GM23338 (cell line): ENCODE measurements around the gene APBB1IP. TPM values are rescaled to one million over a fixed set of nuclear protein-coding genes. Genes with fewer than 3 reads are reported as not detected.

Source experiments
- ATAC-seq: fragments of 200-7000 bp; cut with Tn5 transposase; 3 replicates; pipeline ENCODE4 v1.9.1; 2020
- DNase-seq: peaks from one replicate; pipeline ENCODE4 v3.0.0-alpha.2; 2015; ENCODE audit warnings: low spot score
- H2AFZ ChIP-seq: fragments of 200-600 bp; sonication (generic); 2 replicates; pipeline ENCODE4 v1.8.0; 2016; ENCODE audit warnings: antibody characterized with exemption, mild to moderate bottlenecking, moderate library complexity
- H3F3A ChIP-seq: fragments of 200-600 bp; sonication (generic); replicated peaks from 2 replicates; pipeline ENCODE4 v1.8.0; 2017; ENCODE audit warnings: antibody characterized with exemption, mixed run types, low read depth
- H3K27ac ChIP-seq: fragments of 200-600 bp; sonication (generic); 2 replicates; pipeline ENCODE4 v1.6.1; 2016; ENCODE audit warnings: low read depth
- H3K27me3 ChIP-seq: fragments of 200-600 bp; sonication (generic); 2 replicates; pipeline ENCODE4 v1.8.0; 2016; ENCODE audit warnings: mild to moderate bottlenecking, mixed run types, moderate library complexity; ENCODE audit not compliant: insufficient read depth
- H3K36me3 ChIP-seq: fragments of 200-600 bp; sonication (generic); 2 replicates; pipeline ENCODE4 v1.8.0; 2016; ENCODE audit warnings: mild to moderate bottlenecking; ENCODE audit not compliant: insufficient read depth
- H3K4me1 ChIP-seq: fragments of 200-600 bp; sonication (generic); 2 replicates; pipeline ENCODE4 v1.8.0; 2016; ENCODE audit warnings: mild to moderate bottlenecking, moderate library complexity; ENCODE audit not compliant: insufficient read depth
- H3K4me2 ChIP-seq: fragments of 200-600 bp; sonication (generic); 2 replicates; pipeline ENCODE4 v1.7.1; 2017; ENCODE audit warnings: mixed run types
- H3K4me3 ChIP-seq: fragments of 200-600 bp; sonication (generic); 2 replicates; pipeline ENCODE4 v1.6.1; 2016; ENCODE audit warnings: mixed run types
- H3K79me2 ChIP-seq: fragments of 200-600 bp; sonication (generic); replicated peaks from 2 replicates; pipeline ENCODE4 v1.8.0; 2017; ENCODE audit warnings: mild to moderate bottlenecking; ENCODE audit not compliant: insufficient read depth
- H3K9me2 ChIP-seq: fragments of 200-600 bp; sonication (generic); 2 replicates; pipeline ENCODE4 v1.8.0; 2017; ENCODE audit not compliant: insufficient read depth
- H4K20me1 ChIP-seq: fragments of 200-600 bp; sonication (generic); replicated peaks from 2 replicates; pipeline ENCODE4 v1.8.0; 2017; ENCODE audit warnings: mild to moderate bottlenecking; ENCODE audit not compliant: insufficient read depth
- H3K27ac Mint-ChIP-seq: 2 replicates; pipeline ENCODE4 v1.8.0; 2020; ENCODE audit warnings: inconsistent platforms, mild to moderate bottlenecking, moderate library complexity, mixed read lengths
- H3K27me3 Mint-ChIP-seq: 3 replicates; pipeline ENCODE4 v1.8.0; 2022; ENCODE audit warnings: low read depth, mild to moderate bottlenecking, moderate library complexity, mixed read lengths, inconsistent platforms; ENCODE audit not compliant: insufficient read depth, poor library complexity
- H3K36me3 Mint-ChIP-seq: 3 replicates; pipeline ENCODE4 v1.8.0; 2021; ENCODE audit warnings: low read depth, mild to moderate bottlenecking, inconsistent platforms, moderate library complexity, mixed read lengths
- H3K4me1 Mint-ChIP-seq: 3 replicates; pipeline ENCODE4 v1.8.0; 2020; ENCODE audit warnings: mild to moderate bottlenecking, inconsistent platforms, mixed read lengths
- H3K4me3 Mint-ChIP-seq: 3 replicates; pipeline ENCODE4 v1.8.0; 2021; ENCODE audit warnings: moderate library complexity, mild to moderate bottlenecking, inconsistent platforms, mixed read lengths
- H3K9me3 Mint-ChIP-seq: 3 replicates; pipeline ENCODE4 v1.8.0; 2020; ENCODE audit warnings: moderate library complexity, mild to moderate bottlenecking, inconsistent platforms, mixed read lengths
- CREB1 ChIP-seq: fragments of 250-450 bp; sonication (Bioruptor Pico); IDR thresholded peaks from 2 replicates; pipeline ENCODE4 v1.5.0; 2020; ENCODE audit warnings: low read depth, mild to moderate bottlenecking, moderate library complexity
- CTCF ChIP-seq, 2 experiments: fragments of 200-600 bp in 1 of 2; sonication (generic) in 1 of 2; conservative IDR thresholded peaks; 2 replicates each; pipeline versions ENCODE4 v1.5.1 to v1.6.1; 2016 to 2017; ENCODE audit warnings: antibody characterized with exemption in 2 of 2, low read depth in 2 of 2, mild to moderate bottlenecking in 2 of 2, moderate library complexity in 1 of 2
- ETS1 ChIP-seq: IDR thresholded peaks from 2 replicates; pipeline ENCODE4 v1.6.1; 2016; ENCODE audit warnings: antibody characterized with exemption
- EZH2 ChIP-seq: fragments of 200-600 bp; sonication (generic); IDR thresholded peaks from one replicate; pipeline ENCODE4 v1.8.0; 2017; ENCODE audit warnings: antibody characterized with exemption, mild to moderate bottlenecking, low read depth; ENCODE audit not compliant: unreplicated experiment
- EZH2phosphoT487 ChIP-seq: fragments of 200-600 bp; sonication (generic); IDR thresholded peaks from one replicate; pipeline ENCODE4 v1.8.1; 2018; ENCODE audit warnings: antibody characterized with exemption; ENCODE audit not compliant: unreplicated experiment
- JUNB ChIP-seq: IDR thresholded peaks from one replicate; pipeline ENCODE4 v1.6.1; 2016; ENCODE audit warnings: antibody characterized with exemption; ENCODE audit not compliant: unreplicated experiment
- NANOG ChIP-seq: IDR thresholded peaks from 2 replicates; pipeline ENCODE4 v1.6.1; 2016; ENCODE audit warnings: antibody characterized with exemption, borderline replicate concordance
- POLR2AphosphoS5 ChIP-seq: IDR thresholded peaks from 2 replicates; pipeline ENCODE4 v1.6.1; 2016; ENCODE audit warnings: antibody characterized with exemption, low read depth
- REST ChIP-seq: IDR thresholded peaks from one replicate; pipeline ENCODE4 v1.6.1; 2018; ENCODE audit warnings: antibody characterized with exemption; ENCODE audit not compliant: unreplicated experiment
- STAT1 ChIP-seq: IDR thresholded peaks from one replicate; pipeline ENCODE4 v1.6.1; 2016; ENCODE audit warnings: antibody characterized with exemption; ENCODE audit not compliant: unreplicated experiment
- ZNF114 ChIP-seq: fragments of 250-450 bp; sonication (Bioruptor Pico); IDR thresholded peaks from 2 replicates; pipeline ENCODE4 v1.5.0; 2020; ENCODE audit warnings: mild to moderate bottlenecking, moderate library complexity
- ZNF331 ChIP-seq: fragments of 250-450 bp; sonication (Bioruptor Pico); IDR thresholded peaks from 2 replicates; pipeline ENCODE4 v1.5.0; 2020; ENCODE audit warnings: low read depth, mild to moderate bottlenecking, moderate library complexity
- ZNF462 ChIP-seq: fragments of 250-450 bp; sonication (Bioruptor Pico); IDR thresholded peaks from 2 replicates; pipeline ENCODE4 v1.5.0; 2020; ENCODE audit warnings: mild to moderate bottlenecking, moderate library complexity
- polyA plus RNA-seq: library from polyadenylated mRNA; unstranded; fragments of >200 nt; fragmentation: Nextera tagmentation; extraction: Ambion mirVana; gene quantifications from 2 replicates; pipeline ENCODE4 v1.2.1, GENCODE V29; 2016
- total RNA-seq: library from RNA; depleted of rRNA; stranded (reverse); fragments of >200 nt; shearing (Covaris generic); gene quantifications from 2 replicates; pipeline ENCODE4 v1.2.3, GENCODE V29; 2014

Gene APBB1IP
- total and polyA plus RNA-seq, 2 experiments from 2014 or later = 0.14 to 0.16 TPM

GRCh38 chr10:26440088-26440470 lies 1.9 kb downstream of the APBB1IP start:
- peaks cover 38% of the 10 kb centered on the region for H3K27me3 ChIP-seq
- peaks cover 14% of the 10 kb centered on the region; the same call in 1 of the 2 replicates for H3K4me1 ChIP-seq
- no peak overlapping the region for H3K27ac ChIP-seq
- H3K79me2 ChIP-seq = no peaks in the 10 kb centered on the region
- no peak overlapping the region for H3K27ac Mint-ChIP-seq
- no peaks in the 10 kb centered on the region; the same call in 2 of the 3 replicates for H3K9me3 Mint-ChIP-seq
- H2AFZ ChIP-seq = no peak overlapping the region
- no peaks in the 10 kb centered on the region for H3K36me3 ChIP-seq
- peaks cover 6% of the 10 kb centered on the region; the same call in 2 of the 3 replicates for H3K4me1 Mint-ChIP-seq
- ATAC-seq (no peak), DNase-seq (no peak)
- H3K27me3 Mint-ChIP-seq = peaks cover 10% of the 10 kb centered on the region
- no peak overlapping the region for H3K4me3 ChIP-seq
- no peak overlapping the region for H3K4me3 Mint-ChIP-seq
- H3K36me3 Mint-ChIP-seq = no peaks in the 10 kb centered on the region
- H4K20me1 ChIP-seq = no peaks in the 10 kb centered on the region
- no peaks in the 10 kb centered on the region for H3F3A ChIP-seq
- H3K4me2 ChIP-seq = no peak overlapping the region
- TF ChIP-seq EZH2phosphoT487 (no peak), ZNF114 (CRISPR knock-in tag) (no peak), CTCF (conservative IDR thresholded peaks at IDR 0.05; ENCODE audit: low read depth in 2 of 2) (no peak), STAT1 (no peak), CREB1 (no peak), JUNB (no peak), POLR2AphosphoS5 (no peak), REST (no peak), NANOG (no peak), ETS1 (no peak), ZNF462 (CRISPR knock-in tag) (no peak), EZH2 (no peak), ZNF331 (CRISPR knock-in tag) (no peak)
- no peaks in the 10 kb centered on the region for H3K9me2 ChIP-seq
